Activated CD4-positive, alpha-beta T cell treated with anti-CD3 and anti-CD28 coated beads for 48 hours (primary cell): ENCODE data around the gene EME1.
"Not testable (repeated sequence)": the region's sequence is repeated elsewhere in the genome, so short reads cannot be mapped to it uniquely, and the experiment has no call there.

ENCODE experiments used
- DNase-seq: peaks from one replicate; pipeline ENCODE4 v3.0.0-alpha.2; 2020

EME1 gene, protein sequence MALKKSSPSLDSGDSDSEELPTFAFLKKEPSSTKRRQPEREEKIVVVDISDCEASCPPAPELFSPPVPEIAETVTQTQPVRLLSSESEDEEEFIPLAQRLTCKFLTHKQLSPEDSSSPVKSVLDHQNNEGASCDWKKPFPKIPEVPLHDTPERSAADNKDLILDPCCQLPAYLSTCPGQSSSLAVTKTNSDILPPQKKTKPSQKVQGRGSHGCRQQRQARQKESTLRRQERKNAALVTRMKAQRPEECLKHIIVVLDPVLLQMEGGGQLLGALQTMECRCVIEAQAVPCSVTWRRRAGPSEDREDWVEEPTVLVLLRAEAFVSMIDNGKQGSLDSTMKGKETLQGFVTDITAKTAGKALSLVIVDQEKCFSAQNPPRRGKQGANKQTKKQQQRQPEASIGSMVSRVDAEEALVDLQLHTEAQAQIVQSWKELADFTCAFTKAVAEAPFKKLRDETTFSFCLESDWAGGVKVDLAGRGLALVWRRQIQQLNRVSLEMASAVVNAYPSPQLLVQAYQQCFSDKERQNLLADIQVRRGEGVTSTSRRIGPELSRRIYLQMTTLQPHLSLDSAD

DNA sequence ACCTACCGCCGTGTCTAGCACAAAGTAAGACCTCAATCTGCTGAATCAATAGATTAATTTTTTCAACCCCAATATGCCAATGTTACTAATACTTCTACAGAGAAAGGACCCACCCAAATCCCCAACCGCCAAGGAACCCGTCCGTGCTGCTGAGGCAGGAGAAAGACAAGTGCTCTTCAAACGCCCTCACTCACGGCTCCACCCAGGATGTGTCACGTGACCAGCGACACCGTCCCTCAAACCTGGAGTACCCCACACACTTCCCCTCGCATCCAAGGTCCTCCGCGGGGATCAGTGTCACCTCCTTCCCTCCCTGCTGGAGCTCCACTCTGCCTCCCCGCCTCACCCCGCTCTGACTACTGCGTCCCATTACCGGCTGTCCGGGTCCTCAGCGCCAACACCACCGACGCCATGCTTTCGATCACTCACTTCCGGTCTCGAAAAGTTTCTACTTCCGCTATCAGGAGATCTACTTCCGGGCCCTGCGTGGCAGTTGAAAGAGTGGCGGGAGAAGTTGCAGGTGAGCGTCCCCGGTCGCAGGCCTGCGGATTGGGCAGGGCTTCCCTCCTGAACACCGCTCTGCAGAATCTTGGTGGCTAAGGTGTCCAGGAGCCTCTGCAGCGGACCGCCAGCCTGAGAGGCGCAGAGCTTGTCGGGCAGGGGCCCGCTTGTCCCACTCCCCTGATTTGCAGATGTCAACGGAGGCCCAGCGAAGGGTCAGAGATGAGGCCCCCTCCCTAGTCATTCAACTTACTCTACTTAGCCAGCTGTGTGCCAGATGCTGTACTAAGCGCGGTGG, at the start of gene EME1, which contains the start of gene MRPL27:
EME1 (plus strand) TSS at position 472 of the 799 bp plus-strand sequence. CDS start 1,980 bp downstream, outside the sequence.
MRPL27 (minus strand) TSS at position 427 of the 799 bp plus-strand sequence; CDS start at position 413, 14 bp downstream.
- DNase-seq: peak; percentile 88

DNA sequence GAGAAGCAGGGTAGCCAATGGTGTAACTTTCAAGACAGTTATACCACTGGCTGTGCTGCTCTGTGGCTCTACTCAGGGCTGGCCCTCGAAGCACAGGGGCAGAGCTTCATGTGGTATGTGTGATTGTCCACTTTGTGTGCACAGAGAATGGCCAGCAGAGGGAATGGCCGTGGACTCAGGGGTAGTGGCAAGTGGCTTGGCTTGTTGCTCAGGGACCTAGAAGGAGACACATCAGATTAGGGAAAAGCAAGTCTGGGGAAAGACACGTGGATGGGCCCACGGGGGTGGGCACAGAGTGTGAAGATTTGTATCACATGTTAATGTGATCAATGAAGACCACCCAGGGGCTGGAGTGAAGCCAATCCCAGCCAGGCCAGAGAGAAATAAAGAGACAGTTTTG, 47.1 kb upstream of the EME1 start:
- no peak for DNase-seq

DNA sequence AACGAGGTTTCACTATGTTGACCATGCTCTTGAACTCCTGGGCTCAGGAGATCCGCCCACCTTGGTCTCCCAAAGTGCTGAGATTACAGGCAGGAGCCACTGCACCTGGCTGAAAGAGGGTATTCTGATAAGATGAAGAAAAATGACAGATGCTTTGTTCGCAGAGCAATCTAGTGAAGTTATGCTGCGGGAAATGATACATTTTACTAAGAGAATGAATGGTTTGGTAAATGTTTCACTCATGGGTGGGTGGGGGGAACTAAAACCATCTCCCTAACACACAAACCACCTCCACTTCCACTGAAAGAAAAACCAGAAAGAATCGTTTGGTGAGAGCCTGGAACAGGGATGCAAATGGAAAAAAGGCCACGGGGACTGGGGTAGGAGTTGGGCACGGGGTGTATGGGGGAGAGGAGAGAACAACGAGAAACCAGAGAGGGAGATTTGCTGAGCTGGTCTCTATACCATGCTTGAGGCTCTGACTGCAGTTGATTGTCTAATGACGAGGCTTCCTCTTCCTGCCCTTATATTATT, 46.1 kb upstream of the EME1 start:
- no peak for DNase-seq

DNA sequence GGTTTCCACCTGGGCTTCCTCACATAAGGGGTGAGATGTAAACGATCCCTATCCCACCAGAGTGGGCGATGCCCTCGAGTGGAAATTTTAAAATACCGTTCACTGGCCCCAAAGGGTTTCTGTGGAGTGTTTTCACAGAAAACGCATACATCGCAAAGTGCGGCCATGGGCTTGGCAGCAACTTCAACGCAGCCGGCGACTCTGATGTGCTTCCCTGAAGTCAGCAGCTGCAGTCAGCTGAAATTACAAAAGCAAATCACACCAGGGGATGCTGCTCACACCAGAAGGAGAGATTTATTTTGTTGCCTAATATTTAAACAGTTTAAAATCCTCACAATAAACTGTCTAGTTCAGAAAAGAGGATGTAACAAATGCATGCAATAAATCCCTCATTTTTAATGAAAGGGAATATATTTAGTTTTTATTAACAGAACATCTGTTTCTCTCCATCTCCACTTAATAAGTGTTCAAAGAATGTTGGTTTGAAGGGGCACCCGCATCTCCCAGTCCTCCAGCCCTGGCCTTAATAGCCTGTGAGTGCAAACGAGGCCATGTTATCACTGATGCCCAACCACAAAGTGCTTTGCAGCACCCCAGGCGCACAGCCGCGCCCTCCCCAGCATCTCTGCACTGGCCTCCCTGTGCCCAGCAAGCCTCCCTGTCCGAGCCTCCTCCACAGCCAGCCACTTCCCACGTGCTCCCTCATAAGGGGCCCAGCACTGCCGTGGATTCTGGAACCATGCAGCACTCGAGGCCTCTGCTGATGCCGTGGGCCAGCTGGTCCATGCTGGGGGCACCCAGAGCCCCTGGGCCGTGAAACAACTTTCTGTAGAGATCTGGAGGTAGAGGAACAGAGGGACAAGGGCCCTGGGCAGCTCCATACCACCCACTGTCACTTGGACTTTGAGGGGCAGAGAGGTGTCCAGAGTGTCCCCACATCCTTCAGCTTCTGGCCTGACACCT, 44.4 kb upstream of the EME1 start:
- DNase-seq: no peak

DNA sequence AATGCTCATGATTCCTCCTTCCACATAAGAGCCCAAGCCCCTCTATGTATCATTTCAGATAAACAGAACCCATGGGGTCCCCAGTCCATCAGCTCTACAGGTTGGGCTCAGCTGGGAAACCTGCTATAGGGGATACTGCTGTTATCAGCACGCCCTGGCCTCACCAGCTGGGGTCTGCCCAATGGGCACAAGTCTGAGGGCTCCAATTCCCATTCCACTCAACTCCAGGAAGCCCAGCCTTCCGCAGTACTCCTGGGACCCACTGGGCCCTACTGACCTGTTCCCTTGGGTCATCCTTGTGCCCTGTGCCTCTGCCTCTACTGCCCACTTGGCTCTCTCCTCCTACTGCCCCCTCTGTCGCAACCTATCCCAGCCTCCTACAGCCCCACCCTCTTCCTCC, 43.3 kb upstream of the EME1 start:
- DNase-seq: no peak

DNA sequence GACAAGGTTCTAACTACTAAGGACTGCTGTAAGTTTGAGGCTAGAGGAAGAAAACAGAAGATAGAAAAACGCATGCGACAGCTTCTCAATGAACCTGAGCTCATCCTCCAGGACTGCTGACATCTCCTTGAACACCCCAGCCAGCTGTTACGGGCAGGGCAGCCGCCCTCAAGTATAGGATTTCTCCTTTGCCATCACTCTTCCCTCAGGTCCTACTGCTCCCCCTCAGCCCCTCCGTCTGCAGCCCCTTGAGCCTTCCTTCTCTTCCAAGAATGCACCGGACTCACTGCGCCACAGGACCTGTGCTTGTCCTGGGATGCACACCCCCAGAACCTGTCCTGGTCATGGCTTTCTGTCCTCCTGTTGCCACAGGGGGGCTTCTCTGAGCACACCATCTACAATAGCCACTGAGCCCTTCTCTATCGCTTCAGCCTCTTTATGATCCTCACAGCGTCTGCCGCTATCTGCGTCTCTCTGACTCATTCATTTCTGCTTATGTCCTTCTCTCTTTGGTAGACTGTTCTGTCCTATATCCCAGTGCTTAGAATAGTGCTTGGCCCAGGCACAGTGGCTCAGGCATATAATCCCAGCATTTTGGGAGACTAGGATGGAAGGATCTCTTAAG, 42.8 kb upstream of the EME1 start:
- DNase-seq: no peak

DNA sequence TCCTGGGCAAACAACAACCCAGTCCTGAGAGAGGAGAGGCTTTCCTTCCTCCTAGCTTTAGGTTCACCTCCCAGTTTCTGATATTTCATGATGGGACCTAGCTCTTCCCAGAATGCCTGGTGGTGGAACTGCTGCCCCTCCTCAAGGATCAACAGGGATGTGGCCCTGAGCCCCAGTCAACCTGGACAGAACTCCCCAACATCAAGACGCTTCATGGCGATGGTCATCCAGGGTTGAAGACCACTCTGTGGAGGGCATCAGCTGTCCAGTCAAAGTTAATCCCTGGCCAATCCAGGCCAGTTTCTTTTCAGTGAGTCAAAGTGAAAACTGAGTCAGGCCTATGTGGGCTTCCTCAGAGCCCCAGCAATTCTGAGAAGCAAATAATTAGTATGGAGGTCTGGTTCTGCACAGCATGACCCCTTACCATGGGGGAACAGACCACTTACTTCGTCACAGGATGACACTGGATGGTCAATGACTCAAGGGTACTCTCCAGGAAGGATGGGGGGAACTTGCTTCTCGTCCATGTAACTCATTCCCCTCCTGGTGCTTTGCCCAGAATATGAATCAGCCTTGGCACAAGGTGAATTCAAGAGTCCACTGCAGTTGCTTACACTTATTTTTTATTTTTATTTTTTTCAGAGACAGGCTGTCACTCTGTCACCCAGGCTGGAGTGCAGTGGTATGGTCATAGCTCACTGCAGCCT, 41.8 kb upstream of the EME1 start:
- DNase-seq: no peak

DNA sequence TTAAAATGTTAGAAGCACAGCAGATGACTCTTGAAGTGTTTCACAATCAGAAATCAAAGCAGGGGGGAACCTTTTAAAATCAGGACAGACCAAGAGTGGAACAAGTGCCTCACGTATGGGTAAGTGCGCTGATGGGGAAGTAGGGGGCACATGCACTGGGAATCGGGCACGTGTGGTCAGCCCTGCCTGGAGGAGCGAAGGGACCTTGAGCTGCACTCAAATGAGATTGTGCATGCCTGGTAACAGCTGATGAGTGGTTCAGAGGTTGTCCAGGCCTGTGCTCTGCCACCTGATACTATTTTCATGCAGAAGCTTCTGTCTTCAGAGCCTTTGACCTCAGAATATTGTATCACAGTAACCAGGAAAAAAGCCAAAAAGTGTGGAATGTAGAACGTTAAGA, 40.8 kb upstream of the EME1 start:
- no peak for DNase-seq

DNA sequence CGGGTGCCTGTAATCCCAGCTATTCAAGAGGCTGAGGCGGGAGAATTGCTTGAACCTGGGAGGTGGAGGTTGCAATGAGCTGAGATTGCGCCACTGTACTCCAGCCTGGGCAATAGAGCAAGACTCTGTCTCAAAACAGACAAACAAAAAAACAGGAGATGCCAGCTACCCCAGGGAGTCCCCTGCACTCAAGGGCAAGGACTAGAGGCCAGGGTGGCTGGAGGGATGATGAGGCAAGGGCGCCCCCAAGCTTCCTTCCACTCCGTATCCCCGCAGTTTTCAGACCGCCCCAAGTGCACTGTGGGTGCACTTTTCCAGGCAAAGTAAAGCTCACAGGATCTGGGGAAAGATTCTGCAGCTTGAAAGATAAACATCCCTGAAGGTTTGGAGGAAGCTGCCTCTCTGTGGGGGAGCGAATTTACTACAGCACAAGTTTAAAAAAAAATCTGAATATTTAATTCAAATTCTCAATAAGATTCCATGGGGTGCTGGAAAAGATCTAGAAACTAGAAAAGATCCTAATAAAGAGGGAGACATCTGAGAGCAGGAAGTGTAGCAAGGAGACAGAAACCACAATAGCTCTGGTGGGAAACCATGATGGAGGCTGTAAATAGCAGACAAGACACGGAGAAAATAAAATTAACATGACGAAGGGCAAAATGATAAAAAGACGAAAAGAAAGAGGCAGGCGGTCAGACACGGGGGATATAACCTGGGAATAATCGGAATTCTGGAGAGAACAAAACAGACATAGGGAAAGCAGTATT, 39.6 kb upstream of the EME1 start:
- DNase-seq: not testable (repeated sequence)

DNA sequence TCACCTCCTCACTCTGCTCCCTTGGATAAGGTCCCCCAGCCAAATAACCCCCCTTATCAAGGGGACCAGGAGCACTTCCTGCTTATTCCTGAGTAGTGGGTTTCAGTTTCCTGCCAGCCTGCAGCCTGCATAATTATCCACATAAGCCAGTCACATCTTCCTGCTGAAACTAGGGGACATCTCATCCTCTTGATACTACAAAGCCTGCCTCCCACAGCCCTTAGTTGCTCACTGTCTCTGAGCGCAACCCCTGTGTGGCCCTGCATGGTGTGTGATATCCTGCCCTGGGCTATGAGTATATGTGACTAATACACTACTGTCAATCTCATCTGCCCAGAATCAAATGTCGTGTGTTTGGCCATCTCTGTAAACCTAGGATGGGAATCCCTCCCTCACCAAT, 35.1 kb upstream of the EME1 start:
- DNase-seq: no peak

DNA sequence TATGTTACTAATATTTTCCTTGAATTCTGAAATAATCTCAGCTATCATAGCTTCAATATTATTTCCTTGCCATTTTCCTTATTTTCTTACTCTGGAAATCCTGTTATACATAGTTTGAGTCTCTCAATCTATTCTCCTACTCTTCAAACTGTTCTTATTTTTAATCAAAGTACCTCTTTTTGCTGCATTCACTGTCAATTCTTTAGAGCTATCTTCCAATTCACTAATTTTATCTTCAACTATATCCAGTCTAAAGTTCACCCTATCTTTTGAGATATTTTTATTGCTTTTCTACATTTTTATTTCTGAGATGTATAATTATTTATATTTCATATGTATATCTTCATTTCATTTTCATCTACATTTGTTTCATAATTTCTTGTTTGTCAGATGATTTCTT, 34.4 kb upstream of the EME1 start:
- no peak for DNase-seq

DNA sequence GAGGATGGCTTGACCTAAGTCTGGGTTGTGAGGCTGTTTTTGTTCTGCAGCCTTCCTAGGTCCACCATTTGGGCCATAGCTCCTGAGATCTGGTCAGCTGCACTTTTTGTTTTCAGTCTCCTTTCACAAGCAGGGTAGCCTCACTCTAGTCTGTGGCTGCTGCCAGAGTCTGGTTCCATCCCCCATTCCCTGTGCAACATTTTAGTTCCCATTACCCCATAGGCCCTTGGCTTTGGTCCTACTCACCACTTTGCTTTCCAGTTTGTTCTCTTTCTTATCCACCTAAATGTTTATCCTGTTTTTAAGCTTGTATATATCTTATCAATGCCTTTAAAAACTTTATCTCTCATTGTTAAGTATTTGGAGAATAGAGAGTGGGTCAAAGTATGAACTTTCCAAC, 33.6 kb upstream of the EME1 start:
- DNase-seq: no peak

DNA sequence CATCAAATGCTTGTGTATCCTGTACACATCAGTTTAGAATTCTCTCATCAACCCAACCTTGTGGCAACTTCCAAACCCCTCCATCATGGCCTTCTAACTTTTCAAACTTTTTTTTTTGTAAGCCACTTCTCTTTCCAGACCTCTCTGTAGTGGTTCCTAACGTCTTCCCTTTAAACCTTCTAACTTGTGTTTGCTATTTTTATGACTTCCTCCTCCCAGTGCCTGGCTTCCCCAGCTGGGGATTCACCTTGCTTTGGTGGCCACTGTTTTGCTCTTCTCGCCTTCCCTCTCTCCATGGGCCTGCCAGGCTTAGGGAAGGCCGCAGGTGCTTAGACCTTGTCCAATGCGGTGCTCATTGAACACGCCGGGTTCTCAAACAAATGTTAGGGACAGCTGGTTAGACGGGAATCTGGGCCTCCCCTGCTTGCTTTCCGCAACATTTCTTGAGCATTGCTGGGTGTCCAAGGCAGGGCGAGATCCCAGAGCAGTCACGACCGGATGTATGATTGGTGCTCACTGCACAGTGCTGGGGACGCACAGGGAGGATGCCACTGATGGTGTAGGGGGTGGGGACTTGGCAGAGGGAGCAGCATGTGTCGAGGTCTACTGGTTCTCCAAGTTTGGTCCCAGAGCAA, 28.2 kb upstream of the EME1 start:
- DNase-seq: no peak

DNA sequence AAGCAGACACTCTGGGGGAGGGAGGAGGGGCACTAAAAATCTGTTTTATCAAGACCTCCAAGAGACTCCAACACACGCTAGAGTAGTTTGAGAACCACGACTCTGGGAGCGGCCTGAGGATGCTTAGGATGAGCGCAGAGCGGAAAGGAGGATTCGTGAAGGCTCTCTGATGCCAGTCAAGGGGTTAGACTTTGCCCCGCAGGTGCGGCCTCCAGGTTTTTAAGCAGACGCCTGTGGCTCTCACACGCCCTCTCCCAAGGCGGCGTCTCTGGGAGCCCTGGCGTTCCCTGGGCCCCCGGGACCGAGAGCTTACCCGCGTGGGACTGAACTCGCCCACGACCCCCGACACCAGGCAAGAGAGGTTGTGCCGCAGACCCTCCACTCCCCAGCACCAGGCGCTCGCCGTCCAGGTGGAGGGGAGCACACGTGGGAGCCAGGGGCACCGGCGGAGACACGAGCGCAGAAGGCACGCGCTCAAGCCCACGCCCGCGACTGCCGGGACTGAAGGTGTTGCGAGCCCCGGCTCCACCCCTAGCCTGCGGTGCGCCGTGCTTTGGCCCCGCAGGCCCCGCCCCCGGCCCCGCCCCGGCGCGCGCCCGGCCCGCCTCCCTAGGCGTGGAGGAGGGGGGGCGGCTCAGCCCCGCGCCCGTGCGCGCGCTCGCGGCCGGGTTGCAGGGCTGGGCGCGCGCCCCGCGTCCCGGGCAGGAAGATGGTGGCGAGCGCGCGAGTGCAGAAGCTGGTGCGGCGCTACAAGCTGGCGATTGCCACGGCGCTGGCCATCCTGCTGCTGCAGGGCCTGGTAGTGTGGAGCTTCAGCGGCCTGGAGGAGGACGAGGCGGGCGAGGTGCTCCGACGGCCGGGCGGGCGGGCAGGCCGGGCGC, 27.4 kb upstream of the EME1 start, which contains the start of gene XYLT2:
XYLT2 (plus strand) TSS at position 695 of the 881 bp plus-strand sequence; CDS start at position 710, 15 bp downstream.
- DNase-seq: peak; percentile 93

DNA sequence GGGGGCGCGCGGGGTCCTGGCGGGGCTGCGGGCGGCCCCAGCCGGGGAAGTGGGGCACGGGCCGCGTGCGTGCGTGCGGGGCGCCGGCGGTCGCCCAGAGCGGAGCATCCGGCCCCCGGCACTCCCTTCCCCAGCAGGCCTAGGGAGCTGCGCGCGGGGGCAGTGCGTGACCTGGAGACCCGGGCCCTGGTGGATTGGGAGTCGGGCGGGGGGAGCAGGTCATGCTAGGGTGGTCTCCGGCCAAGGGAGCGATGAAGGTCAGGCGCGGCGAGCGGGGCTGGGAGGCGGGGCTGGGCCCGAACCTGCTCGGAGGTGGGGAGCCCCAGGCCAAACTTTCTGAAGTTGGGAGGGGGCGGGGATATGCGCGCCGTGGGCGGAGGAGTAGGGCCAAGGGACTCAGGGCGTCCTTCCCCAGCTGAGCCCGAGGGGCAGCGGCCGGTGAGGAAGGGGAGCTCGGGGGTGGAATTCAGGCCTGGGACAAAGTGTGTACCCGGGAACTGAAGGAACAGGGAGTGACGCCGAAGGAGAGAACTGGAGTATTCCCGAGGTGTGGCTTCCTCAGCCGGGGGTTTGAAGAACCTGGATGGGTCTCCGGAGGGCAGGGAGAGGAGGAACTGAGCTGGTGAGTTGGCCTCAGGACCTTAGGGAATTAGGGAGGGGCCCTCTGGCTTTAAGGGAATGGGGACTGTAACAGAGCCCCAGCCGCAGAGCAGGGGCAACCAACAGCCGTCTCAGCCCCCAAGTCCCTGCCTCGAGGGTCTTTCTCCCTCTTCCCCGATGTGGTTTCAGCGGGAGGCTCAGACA, 26.5 kb upstream of the EME1 start:
- peak; percentile 66 for DNase-seq

DNA sequence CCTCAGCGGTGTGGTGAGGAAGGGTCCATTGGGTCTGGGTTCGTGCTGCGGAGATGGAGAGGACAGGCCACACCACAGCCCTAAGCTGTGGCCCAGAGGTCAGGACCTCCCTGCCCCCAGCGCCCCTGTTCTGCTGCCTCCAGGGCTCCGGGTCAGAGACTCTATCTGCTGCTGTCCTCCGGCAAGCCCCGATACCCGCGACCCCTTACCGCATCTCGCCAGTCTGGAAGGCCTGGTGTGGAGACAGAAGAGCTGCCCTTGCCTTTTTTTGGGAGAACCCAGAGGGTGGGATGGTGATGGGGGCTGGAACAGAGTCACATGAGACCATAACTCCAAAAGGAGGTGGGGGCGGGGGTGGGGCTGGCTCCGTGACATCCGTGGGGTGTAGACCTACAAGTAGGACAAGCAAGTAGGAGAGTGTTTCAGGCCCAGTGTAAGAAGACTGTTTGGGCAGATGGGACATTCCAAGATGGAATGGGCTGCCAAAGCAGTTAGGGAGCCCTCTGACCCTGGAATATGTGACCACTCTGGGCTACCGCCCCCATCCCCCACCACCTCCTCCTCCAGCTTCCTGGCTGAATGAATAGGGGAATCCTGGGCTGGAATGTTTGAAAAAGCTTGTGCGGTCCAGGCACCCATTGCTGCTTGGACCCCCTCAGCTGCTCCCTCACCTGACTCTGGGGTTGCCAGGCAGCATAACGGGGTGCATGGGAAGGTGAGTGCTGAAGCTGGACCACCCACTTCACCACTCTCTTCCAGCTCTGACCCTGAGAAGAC, 25.7 kb upstream of the EME1 start:
- no peak for DNase-seq

DNA sequence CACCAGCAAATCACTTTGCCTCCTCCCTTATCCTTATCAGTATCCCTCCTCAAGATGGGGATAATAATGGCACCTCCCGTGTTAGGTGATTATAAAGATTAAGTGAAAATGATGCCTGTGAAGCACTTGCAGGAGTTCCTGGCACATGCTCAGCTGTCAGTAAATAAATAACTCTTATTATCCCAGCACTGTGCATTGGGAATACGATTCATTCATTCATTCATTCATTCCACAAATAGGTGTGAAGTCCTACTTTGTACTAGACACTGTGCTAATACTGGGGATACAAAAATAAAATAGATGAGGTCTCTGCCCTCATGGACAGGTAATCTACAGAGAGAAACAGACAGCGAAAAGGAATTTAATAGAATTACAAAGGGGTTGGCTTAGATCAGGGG, 25.1 kb upstream of the EME1 start:
- no peak for DNase-seq
